HepG2 (cell line): ENCODE results near the gene E2F1. TPM values are rescaled to one million over a fixed set of nuclear protein-coding genes. Genes with fewer than 3 reads are reported as not detected.
A peak's percentile ranks its signal among the peaks of the same experiment; 100 is the strongest.

Source experiments
- AKNA ChIP-seq: sonication (generic); formaldehyde crosslinking; IDR thresholded peaks from 2 replicates; pipeline ENCODE4 v1.4.0; 2020; ENCODE audit warnings: missing genetic modification reagents, borderline replicate concordance
- CAMTA2 ChIP-seq: sonication (generic); formaldehyde crosslinking; IDR thresholded peaks from 2 replicates; pipeline ENCODE4 v1.4.0; 2020; ENCODE audit warnings: mild to moderate bottlenecking, missing genetic modification reagents, borderline replicate concordance
- CBX2 ChIP-seq, 2 experiments: fragments of 200-600 bp in 1 of 2; sonication (generic); formaldehyde crosslinking in 1 of 2; IDR thresholded peaks; 2 replicates each; pipeline versions ENCODE4 v1.7.0 to v1.8.1; 2018 to 2022; ENCODE audit warnings: low read depth in 2 of 2, low read length in 1 of 2, mild to moderate bottlenecking in 1 of 2, missing genetic modification reagents in 1 of 2
- EP300 ChIP-seq, 3 experiments: sonication (generic) in 1 of 3; formaldehyde crosslinking in 1 of 3; IDR thresholded peaks; 2 replicates each; pipeline versions ENCODE4 v1.5.1 to v1.6.1; 2011 to 2020; ENCODE audit warnings: low read depth in 2 of 3, low read length in 2 of 3, borderline replicate concordance in 1 of 3, improper control_type of control experiment in 1 of 3, mild to moderate bottlenecking in 1 of 3, missing genetic modification reagents in 1 of 3, moderate library complexity in 1 of 3
- HIVEP1 ChIP-seq: sonication (generic); formaldehyde crosslinking; IDR thresholded peaks from 2 replicates; pipeline ENCODE4 v1.4.0; 2020; ENCODE audit warnings: mild to moderate bottlenecking, missing genetic modification reagents
- MEIS1 ChIP-seq: sonication (generic); formaldehyde crosslinking; IDR thresholded peaks from 2 replicates; pipeline ENCODE4 v1.9.0; 2021; ENCODE audit warnings: mild to moderate bottlenecking, missing genetic modification reagents, moderate library complexity, borderline replicate concordance
- NFKB2 ChIP-seq: sonication (generic); formaldehyde crosslinking; IDR thresholded peaks from 2 replicates; pipeline ENCODE4 v1.4.0; 2020; ENCODE audit warnings: missing genetic modification reagents, borderline replicate concordance
- SNRNP70 ChIP-seq: fragments of 200-400 bp; formaldehyde crosslinking; IDR thresholded peaks from 2 replicates; pipeline ENCODE4 v1.6.1; 2017; ENCODE audit warnings: mild to moderate bottlenecking, low read depth, low read length, moderate library complexity
- TAF15 ChIP-seq: fragments of 200-400 bp; formaldehyde crosslinking; IDR thresholded peaks from one replicate; pipeline ENCODE4 v1.6.1; 2018; ENCODE audit warnings: mild to moderate bottlenecking, low read depth, low read length; ENCODE audit not compliant: poor library complexity, severe bottlenecking
- ZBTB14 ChIP-seq: sonication (generic); formaldehyde crosslinking; IDR thresholded peaks from 2 replicates; pipeline ENCODE4 v1.4.0; 2020; ENCODE audit warnings: missing genetic modification reagents
- ZFP62 ChIP-seq: sonication (generic); formaldehyde crosslinking; IDR thresholded peaks from 2 replicates; pipeline ENCODE4 v1.4.0; 2020; ENCODE audit warnings: missing genetic modification reagents
- ZNF18 ChIP-seq: sonication (generic); formaldehyde crosslinking; IDR thresholded peaks from 2 replicates; pipeline ENCODE4 v1.8.0; 2022; ENCODE audit warnings: mild to moderate bottlenecking, missing genetic modification reagents; ENCODE audit not compliant: insufficient replicate concordance
- ZNF24 ChIP-seq: fragments of 450-650 bp; IDR thresholded peaks from 2 replicates; pipeline ENCODE4 v1.6.1; 2017; ENCODE audit warnings: antibody characterized with exemption, mild to moderate bottlenecking
- ZNF678 ChIP-seq: sonication (generic); formaldehyde crosslinking; IDR thresholded peaks from 2 replicates; pipeline ENCODE4 v1.4.0; 2020; ENCODE audit warnings: mild to moderate bottlenecking, missing genetic modification reagents
- ZNF704 ChIP-seq: sonication (generic); formaldehyde crosslinking; IDR thresholded peaks from 2 replicates; pipeline ENCODE4 v1.8.1; 2023; ENCODE audit warnings: mild to moderate bottlenecking, inconsistent platforms, moderate library complexity, missing genetic modification reagents, borderline replicate concordance
- ZNF83 ChIP-seq: sonication (generic); formaldehyde crosslinking; IDR thresholded peaks from 2 replicates; pipeline ENCODE4 v1.4.0; 2020; ENCODE audit warnings: missing genetic modification reagents, mild to moderate bottlenecking, borderline replicate concordance
- polyA plus RNA-seq, 8 experiments: library from polyadenylated mRNA; depleted of rRNA in 3 of 8; stranded (reverse) in 7 of 8; unstranded in 1 of 8; fragments of >200 nt; fragmentation: Illumina TruSeq in 4 of 8; extraction: Trizol in 4 of 8; gene quantifications; 2 replicates each; pipeline versions ENCODE4 v1.2.1 to v1.2.3, GENCODE V29; 2011 to 2016; ENCODE audit warnings: low read depth in 4 of 8, missing spikeins in 1 of 8, mixed read lengths in 1 of 8; ENCODE audit not compliant: insufficient read depth in 1 of 8
- total RNA-seq, 5 experiments: library from RNA; depleted of rRNA; stranded (reverse); fragments of >200 nt; fragmentation: Illumina TruSeq; extraction: Trizol; gene quantifications; 2 replicates each; pipeline ENCODE4 v1.2.3, GENCODE V29; 2016; ENCODE audit warnings: low read depth in 1 of 5

Gene E2F1
- total and polyA plus RNA-seq, 2 of the 13 experiments (the other 11 are each of a cell fraction or from before 2014, with no cell fraction given) = 25.5 to 39.4 TPM

GRCh38 chr20:33653218-33653899 is 32.8 kb downstream of the E2F1 start (continued):
- no peak; the same call in 1 of the 2 replicates for TF ChIP-seq ZNF704 (CRISPR knock-in tag)
- peak; percentile 44; the same call in 1 of the 2 replicates for TF ChIP-seq NFKB2 (CRISPR knock-in tag)
- no peak for TF ChIP-seq ZNF24
- TF ChIP-seq EP300 (IDR thresholded peaks at IDR 0.05; ENCODE audit: low read depth in 2 of 2, low read length in 2 of 2) = no peak
- TF ChIP-seq EP300 (CRISPR knock-in tag; IDR thresholded peaks at IDR 0.05; ENCODE audit: borderline replicate concordance) = no peak
- TF ChIP-seq CBX2 (IDR thresholded peaks at IDR 0.05; ENCODE audit: low read depth, low read length) = no peak
- no peak for TF ChIP-seq CBX2 (CRISPR knock-in tag; IDR thresholded peaks at IDR 0.05; ENCODE audit: low read depth)
- no peak for TF ChIP-seq ZNF18 (CRISPR knock-in tag)
- no peak for TF ChIP-seq ZBTB14 (CRISPR knock-in tag)
- no peak for TF ChIP-seq TAF15
- no peak; the same call in 1 of the 2 replicates for TF ChIP-seq CAMTA2 (CRISPR knock-in tag)
- TF ChIP-seq MEIS1 (CRISPR knock-in tag) = no peak
- 0 out of 2 replicates have a peak, but pooled peaks have one; percentile 17 for TF ChIP-seq ZFP62
- TF ChIP-seq ZNF83 = no peak
- TF ChIP-seq AKNA (CRISPR knock-in tag) = no peak
- TF ChIP-seq ZNF678 = no peak
- TF ChIP-seq SNRNP70 = no peak
- peak; percentile 14; the same call in 1 of the 2 replicates for TF ChIP-seq HIVEP1
